SJCRH30 (cell line): ENCODE data around the gene PRKCE. TPM values are rescaled to one million over a fixed set of nuclear protein-coding genes. Genes with fewer than 3 reads are reported as not detected.

ENCODE experiments used
- DNase-seq, 2 experiments: peaks; one replicate each; pipeline ENCODE4 v3.0.0-alpha.2; 2015 to 2020
- H3K27ac ChIP-seq: fragments of 250-450 bp; sonication (Bioruptor Pico); 2 replicates; pipeline ENCODE4 v1.5.1; 2020; ENCODE audit warnings: mild to moderate bottlenecking, moderate library complexity
- H3K27me3 ChIP-seq: fragments of 250-450 bp; sonication (Bioruptor Pico); 2 replicates; pipeline ENCODE4 v1.5.1; 2020; ENCODE audit warnings: mild to moderate bottlenecking, moderate library complexity
- H3K36me3 ChIP-seq: fragments of 250-450 bp; sonication (Bioruptor Pico); 2 replicates; pipeline ENCODE4 v1.5.1; 2020; ENCODE audit warnings: mild to moderate bottlenecking, moderate library complexity
- H3K4me1 ChIP-seq: fragments of 250-450 bp; sonication (Bioruptor Pico); 2 replicates; pipeline ENCODE4 v1.5.1; 2020; ENCODE audit warnings: mild to moderate bottlenecking, moderate library complexity
- H3K4me3 ChIP-seq: fragments of 250-450 bp; sonication (Bioruptor Pico); 2 replicates; pipeline ENCODE4 v1.5.1; 2020; ENCODE audit warnings: mild to moderate bottlenecking, moderate library complexity
- H3K9me3 ChIP-seq: fragments of 250-450 bp; sonication (Bioruptor Pico); replicated peaks from 2 replicates; pipeline ENCODE4 v1.5.1; 2020; ENCODE audit warnings: mild to moderate bottlenecking, moderate library complexity
- total RNA-seq: library from RNA; depleted of rRNA; stranded (reverse); fragments of >200 nt; shearing (Covaris generic); gene quantifications from 2 replicates; pipeline ENCODE4 v1.2.3, GENCODE V29; 2014

The PRKCE gene
- total RNA-seq, 1 experiment from 2014 or later: 11.9 TPM

- H3K4me3 ChIP-seq: no peak overlapping the region
- peaks cover 8% of the 10 kb centered on the region; the same call in 1 of the 2 replicates for H3K4me1 ChIP-seq
- H3K9me3 ChIP-seq: no peaks in the 10 kb centered on the region; the same call in 1 of the 2 replicates
- H3K36me3 ChIP-seq: no peaks in the 10 kb centered on the region
- no peak for DNase-seq
- no peak overlapping the region for H3K27ac ChIP-seq
- H3K27me3 ChIP-seq: no peaks in the 10 kb centered on the region
Observed at GRCh38 chr2:46016091-46016490, 364.6 kb downstream of the PRKCE start.

- no peak overlapping the region for H3K27ac ChIP-seq
- H3K9me3 ChIP-seq: no peaks in the 10 kb centered on the region; the same call in 1 of the 2 replicates
- H3K4me1 ChIP-seq: peaks cover 8% of the 10 kb centered on the region; the same call in 1 of the 2 replicates
- H3K36me3 ChIP-seq: no peaks in the 10 kb centered on the region
- no peak overlapping the region for H3K4me3 ChIP-seq
- DNase-seq: no peak
- no peaks in the 10 kb centered on the region for H3K27me3 ChIP-seq
Observed at GRCh38 chr2:46018773-46019591, 367.5 kb downstream of the PRKCE start.

DNA sequence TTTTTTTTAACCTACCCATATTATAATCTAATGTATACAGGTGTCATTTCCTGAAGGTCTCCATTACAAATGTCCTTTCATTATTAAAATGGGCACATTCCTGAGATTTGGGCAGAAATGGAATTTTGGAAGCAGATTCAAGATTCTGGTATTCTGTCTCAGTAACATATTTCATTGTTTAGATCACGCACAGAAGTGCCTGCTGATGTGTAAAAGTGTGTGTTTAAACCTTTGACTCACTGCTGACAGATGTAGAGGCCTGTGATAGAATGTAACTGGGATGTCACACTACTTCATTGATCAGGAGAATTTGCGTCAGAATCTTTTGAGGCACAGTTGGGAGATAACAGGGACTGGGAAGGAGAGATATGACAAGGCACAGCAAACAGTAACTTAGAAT is 368.9 kb downstream of the PRKCE start:
- H3K27me3 ChIP-seq: no peaks in the 10 kb centered on the region
- H3K36me3 ChIP-seq: no peaks in the 10 kb centered on the region
- DNase-seq: no peak
- H3K9me3 ChIP-seq: no peaks in the 10 kb centered on the region; the same call in 1 of the 2 replicates
- no peak overlapping the region for H3K27ac ChIP-seq
- no peak overlapping the region for H3K4me3 ChIP-seq
- H3K4me1 ChIP-seq: peaks cover 5% of the 10 kb centered on the region; the same call in 1 of the 2 replicates

- H3K36me3 ChIP-seq: no peaks in the 10 kb centered on the region
- no peaks in the 10 kb centered on the region for H3K4me1 ChIP-seq
- no peaks in the 10 kb centered on the region for H3K27me3 ChIP-seq
- H3K4me3 ChIP-seq: no peak overlapping the region
- no peak for DNase-seq
- no peak overlapping the region for H3K27ac ChIP-seq
- H3K9me3 ChIP-seq: no peaks in the 10 kb centered on the region
Observed at GRCh38 chr2:46023165-46023854, 371.8 kb downstream of the PRKCE start.

DNA sequence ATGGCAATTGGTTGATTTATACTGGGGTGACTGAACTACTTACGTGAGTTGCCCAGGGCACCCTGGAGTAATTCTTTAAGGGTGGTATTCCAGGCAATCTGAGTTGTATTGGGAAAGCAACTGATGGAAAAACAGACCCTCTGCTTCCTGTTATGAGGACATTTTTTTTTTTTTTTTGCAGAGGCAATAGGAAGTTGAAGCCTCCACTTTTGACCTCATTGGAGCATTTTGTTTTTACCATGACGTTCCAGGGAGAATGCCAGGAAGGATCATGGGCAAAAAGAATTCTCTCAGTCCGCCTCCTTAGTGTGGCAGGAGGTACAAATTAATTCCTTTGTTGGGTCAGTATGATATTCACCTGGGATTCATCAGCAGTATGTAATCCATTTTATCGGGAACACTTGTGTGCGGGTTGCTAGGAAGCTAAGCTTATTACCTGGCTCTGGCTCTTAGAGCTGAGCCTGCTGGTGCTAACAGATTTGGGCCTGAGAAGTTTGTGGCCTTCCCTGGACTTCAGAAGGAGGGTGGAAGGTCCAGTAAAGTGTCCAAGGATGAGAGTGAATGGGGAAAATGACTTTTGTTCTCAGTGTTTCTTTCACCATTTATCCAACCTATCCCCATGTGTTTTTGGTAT is 372.8 kb downstream of the PRKCE start:
- no peak for DNase-seq
- Histone ChIP-seq H3K27me3 (no peaks in the 10 kb centered on the region), H3K27ac (no peak overlapping the region), H3K4me1 (no peaks in the 10 kb centered on the region), H3K36me3 (no peaks in the 10 kb centered on the region), H3K9me3 (no peaks in the 10 kb centered on the region), H3K4me3 (no peak overlapping the region)

GRCh38 chr2:46025081-46025480 is 373.6 kb downstream of the PRKCE start:
- DNase-seq: no peak
- Histone ChIP-seq H3K9me3 (no peaks in the 10 kb centered on the region), H3K27ac (no peak overlapping the region), H3K27me3 (no peaks in the 10 kb centered on the region), H3K4me3 (no peak overlapping the region), H3K4me1 (peaks cover 5% of the 10 kb centered on the region; the same call in 1 of the 2 replicates), H3K36me3 (no peaks in the 10 kb centered on the region)

DNA sequence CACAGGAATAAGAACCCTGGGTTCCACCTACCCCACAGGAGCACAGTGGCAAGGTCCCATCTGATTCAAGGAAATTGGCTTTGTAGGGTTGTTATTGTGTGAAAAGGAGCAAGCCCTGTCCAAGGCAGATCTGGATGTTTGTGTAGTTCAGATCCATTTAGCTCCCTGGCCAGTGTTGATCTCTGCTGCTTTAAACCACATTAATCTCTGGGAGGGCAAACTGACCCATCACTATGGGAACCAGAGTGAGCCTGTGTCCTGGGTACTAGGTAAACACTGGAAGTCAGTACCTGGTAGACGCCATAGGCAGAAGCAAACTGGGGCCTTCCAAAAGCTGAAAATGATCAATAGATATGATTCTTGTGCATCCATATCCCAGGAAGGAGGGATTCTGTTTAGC is 374.2 kb downstream of the PRKCE start:
- no peak for DNase-seq
- H3K27me3 ChIP-seq: no peaks in the 10 kb centered on the region
- no peaks in the 10 kb centered on the region for H3K9me3 ChIP-seq

DNA sequence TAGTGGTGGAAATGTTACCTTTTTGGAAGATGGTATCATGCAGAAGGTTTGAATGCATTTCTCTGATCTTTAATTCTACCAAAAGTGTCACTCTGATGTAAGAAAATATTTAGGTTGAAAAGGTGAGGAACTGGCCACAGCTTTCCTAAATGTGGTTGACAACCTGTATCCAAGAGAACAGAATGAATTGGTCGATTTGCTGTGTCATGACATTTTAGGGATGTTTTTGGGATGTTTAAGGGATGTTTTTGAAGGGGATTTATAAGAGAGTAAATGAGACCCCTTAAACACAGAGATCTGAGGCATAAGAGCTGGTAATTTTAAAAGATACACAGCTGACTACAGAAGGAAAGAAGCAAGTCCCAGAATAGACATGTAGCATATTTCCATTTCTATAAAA is 375.0 kb downstream of the PRKCE start:
- DNase-seq: no peak

More for the DNA sequence above, 374.2 kb downstream of the PRKCE start:
- Histone ChIP-seq H3K4me3 (no peak overlapping the region), H3K27ac (no peak overlapping the region), H3K36me3 (no peaks in the 10 kb centered on the region), H3K4me1 (peaks cover 5% of the 10 kb centered on the region; the same call in 1 of the 2 replicates)

GRCh38 chr2:46029332-46029811 is 377.9 kb downstream of the PRKCE start:
- H3K9me3 ChIP-seq: no peaks in the 10 kb centered on the region
- no peaks in the 10 kb centered on the region for H3K36me3 ChIP-seq
- DNase-seq: peak; percentile 45 to 58
- no peak overlapping the region for H3K27ac ChIP-seq
- no peaks in the 10 kb centered on the region for H3K27me3 ChIP-seq
- H3K4me1 ChIP-seq: peaks cover 5% of the 10 kb centered on the region; the same call in 1 of the 2 replicates
- no peak overlapping the region for H3K4me3 ChIP-seq

More for the DNA sequence above, 375.0 kb downstream of the PRKCE start:
- no peaks in the 10 kb centered on the region for H3K36me3 ChIP-seq
- H3K27me3 ChIP-seq: no peaks in the 10 kb centered on the region
- H3K4me1 ChIP-seq: peaks cover 5% of the 10 kb centered on the region; the same call in 1 of the 2 replicates
- no peak overlapping the region for H3K27ac ChIP-seq
- no peaks in the 10 kb centered on the region for H3K9me3 ChIP-seq
- no peak overlapping the region for H3K4me3 ChIP-seq

DNA sequence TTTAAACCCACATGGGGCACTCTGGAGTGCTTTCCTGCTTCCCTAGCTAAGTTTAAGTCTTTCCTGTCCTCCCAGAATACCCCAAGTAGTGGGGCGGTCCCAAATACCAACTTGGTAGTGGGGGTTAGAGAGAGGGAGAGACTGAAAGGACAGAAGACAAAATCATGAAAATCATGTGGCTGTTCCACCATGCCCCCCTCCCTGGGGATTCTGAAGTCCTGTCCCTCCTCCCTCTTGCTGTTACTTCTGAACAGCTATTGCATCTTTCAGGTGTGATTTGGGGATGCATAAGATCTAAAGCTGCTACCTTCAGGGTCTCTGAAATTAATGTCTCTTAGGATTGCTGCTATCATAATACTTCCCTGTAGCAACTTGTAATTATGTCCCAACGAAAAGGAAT is 378.9 kb downstream of the PRKCE start:
- H3K4me3 ChIP-seq: no peak overlapping the region
- DNase-seq: no peak
- no peaks in the 10 kb centered on the region for H3K9me3 ChIP-seq
- no peak overlapping the region for H3K27ac ChIP-seq
- peaks cover 5% of the 10 kb centered on the region; the same call in 1 of the 2 replicates for H3K4me1 ChIP-seq
- no peaks in the 10 kb centered on the region for H3K27me3 ChIP-seq
- H3K36me3 ChIP-seq: no peaks in the 10 kb centered on the region

GRCh38 chr2:46032161-46032813 is 380.8 kb downstream of the PRKCE start:
- peaks cover 5% of the 10 kb centered on the region; the same call in 1 of the 2 replicates for H3K4me1 ChIP-seq
- H3K27ac ChIP-seq: no peak overlapping the region
- H3K9me3 ChIP-seq: no peaks in the 10 kb centered on the region
- no peaks in the 10 kb centered on the region for H3K36me3 ChIP-seq
- no peaks in the 10 kb centered on the region for H3K27me3 ChIP-seq
- H3K4me3 ChIP-seq: no peak overlapping the region
- DNase-seq: no peak

GRCh38 chr2:46032996-46033395 is 381.5 kb downstream of the PRKCE start:
- DNase-seq: no peak
- H3K36me3 ChIP-seq: no peaks in the 10 kb centered on the region

GRCh38 chr2:46034535-46034934 is 383.1 kb downstream of the PRKCE start:
- DNase-seq: peak; percentile 61 to 67
- H3K4me3 ChIP-seq: no peak overlapping the region
- H3K27me3 ChIP-seq: no peaks in the 10 kb centered on the region
- no peak overlapping the region for H3K27ac ChIP-seq
- peaks cover 5% of the 10 kb centered on the region; the same call in 1 of the 2 replicates for H3K4me1 ChIP-seq
- no peaks in the 10 kb centered on the region for H3K9me3 ChIP-seq
- H3K36me3 ChIP-seq: no peaks in the 10 kb centered on the region

More at GRCh38 chr2:46032996-46033395, 381.5 kb downstream of the PRKCE start:
- Histone ChIP-seq H3K9me3 (no peaks in the 10 kb centered on the region), H3K4me1 (peaks cover 5% of the 10 kb centered on the region; the same call in 1 of the 2 replicates), H3K27ac (no peak overlapping the region), H3K4me3 (no peak overlapping the region), H3K27me3 (no peaks in the 10 kb centered on the region)

- H3K4me1 ChIP-seq: no peaks in the 10 kb centered on the region
- no peak overlapping the region for H3K27ac ChIP-seq
- no peaks in the 10 kb centered on the region for H3K36me3 ChIP-seq
- DNase-seq: peak; percentile 25 to 34
- no peaks in the 10 kb centered on the region for H3K9me3 ChIP-seq
- H3K27me3 ChIP-seq: no peaks in the 10 kb centered on the region
- H3K4me3 ChIP-seq: no peak overlapping the region
Observed at GRCh38 chr2:46036929-46037328, 385.5 kb downstream of the PRKCE start.
